Purkinje cell (primary cell): Measurements from ENCODE around the gene SIX3. TPM values are rescaled to one million over a fixed set of nuclear protein-coding genes. Genes with fewer than 3 reads are reported as not detected.

Experiments used
- polyA plus RNA-seq: library from polyadenylated mRNA; unstranded; fragments of >200 nt; fragmentation: Nextera tagmentation; gene quantifications from 2 replicates; pipeline ENCODE4 v1.2.1, GENCODE V29; 2014

Gene SIX3
- polyA plus RNA-seq, result not detected in 2 replicates

GRCh38 chr2:44941551-44942234 is at the start of gene SIX3:
TSS of gene SIX3 (plus strand) at chr2:44941702. CDS start at chr2:44942105, 403 bp downstream.

Other genes with a start within 250 kb of the SIX3 start
- not detected in 2 replicates for gene SIX2, start 67.8 kb downstream of the SIX3 start, polyA plus RNA-seq